Measurements from ENCODE around the gene IFT43.
A peak's percentile ranks its signal among the peaks of the same experiment; 100 is the strongest.
"Not testable (repeated sequence)": the region's sequence is repeated elsewhere in the genome, so short reads cannot be mapped to it uniquely, and the experiment has no call there.

The IFT43 gene

DNA sequence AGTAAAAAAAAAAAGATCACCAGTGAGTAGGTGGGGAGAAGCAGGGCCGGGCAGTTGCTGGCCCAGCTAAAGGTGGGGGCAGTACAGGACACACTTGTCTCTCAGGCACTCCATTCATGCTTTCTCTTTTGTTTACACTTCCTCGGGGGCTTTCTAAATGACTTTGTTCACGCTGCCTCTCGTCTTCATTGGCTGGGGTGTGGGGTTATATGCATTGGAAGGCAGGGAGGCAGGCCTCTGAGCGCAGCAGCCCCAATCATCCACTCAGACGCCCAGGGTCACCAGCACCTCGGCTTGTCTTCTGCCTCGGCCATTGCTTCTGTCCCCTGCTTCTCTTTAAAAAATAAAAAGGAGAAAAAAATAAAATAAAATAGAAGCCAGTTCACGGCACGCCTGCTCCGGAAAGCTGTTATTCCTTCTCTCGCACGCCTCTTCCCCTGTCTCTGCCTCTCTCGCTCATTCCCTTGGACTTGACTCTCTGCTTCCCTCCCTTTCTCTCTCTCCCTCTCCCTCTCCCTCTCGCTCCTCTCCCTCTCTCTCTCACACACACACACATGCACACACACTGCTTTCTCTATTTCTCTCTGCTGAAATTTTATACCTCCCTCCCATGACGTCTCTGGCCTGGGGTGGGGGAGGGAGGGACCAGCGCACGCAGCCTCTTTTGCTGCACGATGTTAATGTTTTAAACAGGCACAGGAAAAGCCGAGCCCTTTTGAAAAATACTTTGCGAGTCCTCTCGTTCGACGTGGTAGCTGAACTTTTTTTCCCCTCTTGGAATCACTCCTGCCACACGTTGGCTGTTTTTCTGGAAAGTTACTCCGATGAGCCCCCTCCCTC is 3.9 kb upstream of the IFT43 start, which contains the start of gene TGFB3:
TSS of gene TGFB3 (minus strand) at position 570 of the 840 bp plus-strand sequence. CDS start 1,102 bp downstream, outside the sequence.
- DNase-seq: peak; percentile 72

DNA sequence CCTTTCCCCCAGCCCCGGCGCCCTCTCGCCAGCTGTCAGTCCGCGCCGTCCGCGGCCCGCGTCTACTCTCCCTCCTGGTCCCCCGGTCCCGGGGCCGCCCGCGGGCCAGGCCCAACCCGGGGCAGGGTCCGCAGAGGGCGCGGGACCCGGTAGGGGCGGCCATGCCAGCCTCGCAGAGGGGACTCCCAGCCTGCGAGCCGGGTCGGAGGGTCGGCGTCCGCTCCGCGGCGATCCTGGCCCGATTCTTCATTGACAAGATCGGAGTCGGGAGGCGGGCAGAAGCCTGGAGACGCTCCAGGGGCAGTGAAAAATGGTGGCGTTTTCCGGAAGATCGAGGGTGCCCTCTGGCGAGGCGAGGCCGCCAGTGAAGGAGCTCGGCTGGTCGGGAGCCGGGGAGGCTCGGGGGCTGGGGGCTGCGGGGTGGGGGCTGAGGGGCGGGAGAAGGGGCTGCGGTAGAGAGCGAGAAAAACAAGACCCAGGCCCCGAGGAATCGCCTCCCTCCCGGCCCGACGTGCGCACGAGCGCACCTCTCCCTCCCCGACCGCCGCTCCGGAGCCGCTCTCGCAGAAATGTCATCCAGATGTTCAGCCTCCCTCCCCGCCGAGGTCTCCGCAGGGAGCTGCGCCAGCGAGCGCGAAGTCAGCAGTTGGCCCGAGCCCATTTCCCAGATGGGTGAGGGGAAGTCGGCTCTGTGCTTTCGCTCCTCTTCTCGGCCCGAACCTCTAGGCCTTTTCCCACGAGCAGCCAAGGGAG is 3.1 kb upstream of the IFT43 start:
- peak; percentile 82 for DNase-seq

DNA sequence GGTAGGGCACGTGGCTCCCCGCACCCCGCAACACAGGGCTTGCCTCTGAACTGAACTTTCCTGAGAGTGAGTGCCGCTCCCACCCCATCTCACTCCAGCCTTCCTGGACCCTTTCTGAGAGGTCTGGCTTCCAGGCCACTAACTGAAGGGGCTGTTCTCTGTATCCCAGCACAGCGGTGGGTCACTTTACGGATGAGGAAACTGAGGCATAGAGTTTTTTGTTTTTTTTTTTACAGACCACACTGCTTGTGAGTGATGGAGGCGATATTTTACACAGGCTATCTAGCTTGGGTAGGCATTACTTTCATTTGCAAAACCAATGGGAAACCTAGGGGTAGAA is 2.6 kb upstream of the IFT43 start:
- DNase-seq: no peak

DNA sequence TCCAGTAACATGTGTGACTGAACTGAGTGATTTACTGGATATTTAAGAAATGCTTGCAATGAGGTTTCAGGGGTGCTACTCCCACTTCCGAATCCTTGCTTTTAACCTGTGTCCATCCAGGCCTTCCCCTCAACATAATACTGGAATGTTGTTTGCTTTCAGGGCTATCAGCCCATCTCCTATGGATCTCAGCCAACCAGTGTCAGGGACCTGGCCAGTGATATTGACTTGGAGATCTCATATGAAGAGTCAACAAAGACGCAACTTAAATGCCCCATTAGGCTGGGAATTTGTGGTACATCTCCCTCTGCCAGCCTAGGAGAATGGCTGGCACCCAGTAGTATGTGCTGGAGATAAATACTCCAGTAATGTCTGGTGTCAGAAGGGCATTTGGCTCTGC is 889 bp upstream of the IFT43 start:
- DNase-seq: no peak

DNA sequence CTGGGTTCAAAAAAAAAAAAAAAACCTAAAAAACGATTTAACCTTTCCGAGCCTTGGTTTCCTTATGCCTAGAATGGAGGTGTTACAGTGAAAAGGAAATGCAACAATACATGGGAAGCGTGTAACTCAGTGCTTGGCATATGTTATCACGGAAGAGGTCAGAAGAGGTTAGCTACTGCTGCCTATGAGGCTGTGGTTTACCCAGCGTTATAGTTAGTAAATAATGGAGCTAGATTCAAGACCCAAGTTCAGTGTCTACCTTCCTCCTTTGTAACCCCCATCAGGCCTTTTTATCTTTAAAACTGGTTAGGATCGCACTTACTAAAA is 839 bp downstream of the IFT43 start:
- no peak for DNase-seq

DNA sequence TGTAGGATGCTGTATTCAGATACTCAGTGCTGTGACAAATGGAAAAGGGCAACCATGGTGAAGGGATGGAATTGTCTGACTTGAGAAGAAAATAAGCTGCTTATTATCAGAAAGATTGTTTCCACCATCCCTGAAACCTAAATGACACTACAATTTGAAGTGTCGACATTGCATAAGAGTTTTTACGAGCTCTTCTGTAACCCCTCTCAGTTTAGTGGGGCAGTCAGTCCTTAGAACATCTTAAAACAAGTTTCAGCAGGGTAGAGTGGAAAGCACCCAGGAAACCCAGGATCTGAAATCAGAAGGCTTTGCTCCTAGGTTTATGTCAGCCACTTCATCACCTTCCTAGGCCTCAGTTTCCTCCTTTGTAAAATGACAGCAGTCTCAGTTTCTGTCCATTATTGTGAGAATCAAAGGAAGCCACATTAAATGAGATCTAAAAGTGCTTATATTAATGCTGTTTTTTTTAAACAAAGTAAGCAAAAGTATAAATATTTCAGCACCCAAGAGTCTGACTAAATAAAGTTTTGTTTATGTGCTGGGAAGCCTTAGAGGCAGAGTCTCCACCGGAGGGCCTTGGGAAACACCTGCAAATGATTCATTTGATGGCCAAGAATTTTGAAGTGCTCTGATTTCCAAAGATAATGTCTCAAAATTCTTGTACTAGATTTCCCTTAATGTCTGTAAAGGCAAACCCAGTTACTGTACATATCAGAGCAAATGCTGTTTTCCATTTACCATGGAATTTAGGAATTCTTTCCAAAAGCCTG is 1.8 kb downstream of the IFT43 start:
- DNase-seq: no peak

DNA sequence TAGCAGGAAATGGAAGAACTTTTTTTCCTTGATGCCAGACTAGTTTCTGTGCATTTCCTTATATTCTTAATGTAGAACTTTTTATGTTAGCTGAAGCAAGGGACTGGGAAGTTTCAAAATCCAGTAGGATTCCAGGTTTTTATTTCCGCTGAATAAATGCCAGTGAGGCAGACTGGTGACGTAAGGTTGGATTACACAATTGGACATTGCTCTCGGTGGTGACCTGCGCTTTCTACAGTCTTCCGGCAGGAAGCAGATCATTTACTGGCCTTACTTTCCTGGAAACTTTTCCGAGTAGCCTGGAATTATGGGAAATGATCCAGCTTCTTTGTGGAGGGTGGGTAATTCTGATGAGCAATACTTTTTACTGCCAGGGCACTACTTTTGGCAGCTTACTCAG is 3.6 kb downstream of the IFT43 start:
- DNase-seq: no peak

DNA sequence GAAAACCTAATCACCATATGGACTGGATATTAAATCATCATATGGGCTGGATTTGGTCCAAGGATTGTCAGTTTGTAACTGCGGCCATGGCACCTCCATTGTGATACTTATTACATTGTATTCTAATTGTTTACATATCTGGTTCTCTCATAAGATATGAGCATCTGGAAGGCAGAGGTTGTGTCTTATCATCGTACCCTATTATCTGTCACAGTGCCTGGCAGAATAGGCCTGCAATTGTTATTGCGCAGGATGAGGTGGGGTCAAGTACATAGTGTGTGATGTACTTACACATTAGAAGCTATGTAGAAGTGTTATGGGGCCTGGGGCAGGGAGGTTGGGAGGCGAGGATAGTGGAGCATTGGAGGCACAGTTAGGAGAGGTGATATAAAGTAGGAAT is 4.7 kb downstream of the IFT43 start:
- DNase-seq: no peak

DNA sequence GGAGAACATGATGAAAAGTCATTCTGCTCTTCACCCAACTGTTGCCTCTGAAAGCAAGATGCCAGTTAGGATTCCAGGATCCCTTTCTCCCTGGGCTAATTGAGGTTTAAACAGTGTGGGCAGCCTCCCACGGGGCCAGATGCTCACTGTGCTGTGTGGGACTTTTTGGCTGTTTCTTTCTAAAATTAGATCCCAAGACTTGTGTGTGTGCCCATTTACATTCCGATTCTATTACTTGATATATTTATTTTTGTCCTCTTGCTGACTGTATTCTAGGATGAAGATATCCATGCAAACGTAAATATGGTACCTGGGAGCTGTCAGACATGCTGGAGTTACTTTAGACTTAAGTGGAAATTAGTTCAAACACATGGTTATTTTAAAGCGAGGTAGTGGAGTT is 6.2 kb downstream of the IFT43 start:
- no peak for DNase-seq

DNA sequence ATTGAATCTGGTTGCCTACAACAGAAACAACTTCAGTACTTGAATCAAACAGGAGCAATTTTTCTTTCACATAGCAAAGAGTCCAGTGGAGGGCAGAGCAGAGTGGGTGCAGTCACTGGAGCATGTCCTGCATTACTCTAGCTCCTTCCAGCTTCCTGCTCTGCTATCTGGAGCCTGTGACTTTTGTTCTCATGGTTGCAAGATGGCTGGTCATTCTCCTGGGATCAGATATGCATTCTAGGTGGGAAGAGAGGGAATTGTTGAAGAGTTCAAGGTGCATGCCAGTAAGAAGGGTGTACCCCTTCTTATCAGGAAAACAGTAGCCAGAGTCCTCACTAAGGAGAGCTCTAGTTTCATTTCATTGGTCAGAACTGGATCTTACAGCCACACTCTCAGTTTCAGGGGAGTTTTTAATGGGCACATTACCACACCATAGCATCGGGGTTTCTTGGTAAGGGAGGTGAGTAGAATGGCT is 8.0 kb downstream of the IFT43 start:
- no peak for DNase-seq

DNA sequence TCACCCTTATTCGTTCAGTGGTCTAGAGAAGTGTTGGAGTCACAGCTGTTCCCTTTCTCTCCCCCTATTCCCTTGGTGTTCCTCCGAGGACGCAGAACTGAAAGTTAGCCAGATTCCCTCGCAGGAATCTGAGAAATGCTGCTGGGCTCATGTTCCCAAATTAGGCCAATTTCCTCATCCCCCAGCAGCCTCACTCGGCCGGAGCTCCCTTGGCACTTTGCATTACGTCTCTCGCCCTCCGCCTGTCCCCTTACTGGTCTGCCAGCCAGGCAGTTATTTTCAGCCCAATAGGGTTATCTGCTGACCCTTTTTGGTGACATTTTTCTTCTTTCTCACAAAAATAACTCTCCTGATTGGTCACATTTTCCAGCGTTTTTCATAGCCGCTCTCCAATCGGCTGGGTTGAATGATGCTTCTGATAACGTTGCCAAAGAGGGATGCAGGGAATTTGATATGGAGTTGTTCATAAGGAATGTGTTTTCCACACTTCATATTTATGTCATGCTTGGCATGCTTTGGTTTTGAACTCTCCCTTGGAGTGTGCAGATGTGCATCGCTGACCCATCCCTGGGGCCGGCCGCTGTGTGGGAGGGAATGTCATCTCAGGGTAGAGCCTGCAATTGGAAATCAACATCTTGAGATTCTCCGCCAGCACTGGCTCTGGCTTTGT is 9.9 kb downstream of the IFT43 start:
- no peak for DNase-seq

DNA sequence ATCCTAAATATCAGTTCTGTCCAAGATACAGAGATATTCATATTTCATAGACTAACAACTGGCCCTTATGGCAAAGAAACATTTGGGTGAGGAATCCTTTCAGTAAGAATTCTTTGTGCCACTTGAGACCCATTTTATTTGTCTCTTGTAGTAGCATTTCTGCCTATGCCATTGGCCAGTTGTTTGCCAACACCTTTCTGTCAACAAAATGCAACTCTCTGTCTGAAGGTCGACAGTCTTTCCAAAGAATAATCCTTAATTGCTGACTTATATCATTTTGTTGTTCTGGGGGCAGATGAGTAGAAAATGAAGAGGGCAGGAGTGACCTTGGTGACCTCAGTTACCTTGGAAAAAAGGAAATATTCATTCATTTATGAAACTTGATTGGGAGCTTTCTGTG is 10.9 kb downstream of the IFT43 start:
- no peak for DNase-seq

DNA sequence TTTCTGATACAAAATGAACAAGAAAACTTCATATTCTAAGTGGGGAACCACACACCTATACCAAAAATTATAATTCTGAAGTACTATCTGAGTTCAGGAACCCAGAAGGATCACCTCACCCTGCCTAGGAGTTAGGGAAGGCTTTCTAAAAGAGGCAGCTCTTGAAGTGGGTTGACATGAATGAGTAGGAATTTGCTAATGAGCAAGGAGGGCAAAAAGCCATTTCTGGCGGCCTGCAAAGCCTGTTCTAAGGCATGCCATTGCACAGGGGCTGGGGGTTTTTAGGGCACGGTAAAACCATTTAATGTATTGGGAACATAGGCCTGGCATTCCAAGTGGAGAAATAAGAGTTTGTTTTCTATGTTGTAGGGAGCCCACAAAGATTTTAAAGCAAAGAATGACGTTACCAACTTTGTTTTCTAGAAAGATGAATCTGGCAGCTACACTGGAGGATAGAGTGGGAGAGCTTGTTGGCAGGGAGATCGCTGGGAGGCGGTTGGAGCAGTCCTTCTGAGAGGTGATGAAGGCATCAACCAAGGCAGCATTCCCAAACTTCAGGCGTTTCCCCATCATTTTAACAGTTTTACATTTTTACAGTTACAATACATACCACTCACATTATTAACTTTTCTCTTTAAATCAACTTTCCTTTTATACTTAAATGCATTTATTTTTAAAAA is 14.1 kb downstream of the IFT43 start:
- no peak for DNase-seq

DNA sequence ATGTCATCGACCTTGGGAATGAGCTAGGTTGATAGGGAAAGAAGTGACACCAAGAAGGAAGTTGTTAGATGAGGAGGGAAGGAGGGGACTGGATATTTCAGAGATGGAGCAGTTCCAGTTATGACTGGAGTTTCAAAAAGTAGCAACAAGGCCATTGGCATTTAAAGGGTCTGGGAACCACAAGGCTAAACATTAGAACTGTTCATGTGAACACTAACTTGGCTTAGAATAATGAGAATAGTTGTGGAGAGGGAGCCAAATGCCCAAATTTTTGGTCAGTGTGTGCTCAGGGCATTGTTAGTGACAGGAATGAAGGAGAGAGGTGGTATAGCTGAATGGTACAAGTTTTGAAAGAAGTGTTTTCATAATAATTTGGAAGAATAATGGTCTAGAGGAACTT is 16.8 kb downstream of the IFT43 start:
- DNase-seq: no peak

DNA sequence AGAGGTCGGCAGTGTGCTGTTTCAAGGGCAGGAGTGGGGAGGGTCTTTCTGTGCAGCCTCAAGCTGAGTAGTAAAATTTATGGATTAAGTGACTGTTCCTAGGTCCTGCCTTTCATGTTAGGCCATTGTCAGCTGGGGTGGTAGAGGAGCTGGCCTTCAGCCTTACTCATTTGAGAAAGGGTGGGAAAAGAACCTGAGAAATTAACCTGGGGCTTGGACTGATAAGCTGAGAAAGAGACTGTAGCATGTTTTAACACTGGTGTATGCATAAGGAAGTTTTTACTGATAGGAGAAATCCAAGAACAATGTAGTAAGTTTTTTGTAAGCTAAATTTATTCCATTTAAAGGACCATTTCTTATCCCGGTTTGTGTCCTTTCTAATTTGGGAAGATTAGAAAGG is 20.7 kb downstream of the IFT43 start:
- no peak for DNase-seq

DNA sequence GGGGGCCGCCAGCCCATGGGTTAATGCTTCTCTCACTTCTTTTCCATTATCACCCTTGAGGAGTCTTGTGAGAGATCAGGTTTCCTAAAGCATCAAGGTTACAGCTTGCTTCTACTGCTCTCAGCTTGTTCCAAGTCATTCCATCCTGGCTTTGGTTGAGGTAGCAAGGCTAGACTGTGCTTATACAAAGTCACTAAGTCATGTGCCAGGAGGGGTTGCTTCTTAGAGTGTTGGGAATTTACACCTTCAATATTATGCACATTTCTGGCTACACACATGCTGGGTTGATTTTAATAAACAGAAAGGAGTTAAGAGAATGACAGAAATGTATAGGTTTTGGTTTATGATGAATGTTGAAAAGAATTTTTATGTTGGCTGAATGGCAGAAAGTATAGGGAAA is 21.8 kb downstream of the IFT43 start:
- no peak for DNase-seq

DNA sequence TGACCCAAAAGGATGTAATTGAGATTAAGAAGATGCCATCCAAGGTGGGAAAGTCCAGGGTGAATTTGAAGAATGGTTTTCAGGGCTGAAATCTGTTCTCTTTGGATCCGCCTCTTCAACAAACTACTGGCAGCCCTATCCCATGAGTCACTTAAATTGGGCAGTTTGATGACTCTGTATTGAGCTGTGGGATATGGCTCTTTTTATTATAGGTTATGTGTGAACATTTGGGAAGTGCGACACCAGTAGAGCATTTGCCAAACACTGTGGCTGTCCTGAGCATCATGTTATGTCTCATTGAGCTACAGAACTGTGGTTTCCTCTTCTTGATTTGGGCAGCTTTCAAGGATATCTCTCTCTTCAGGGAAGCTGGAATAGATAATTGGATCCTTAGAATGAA is 22.3 kb downstream of the IFT43 start:
- DNase-seq: no peak

DNA sequence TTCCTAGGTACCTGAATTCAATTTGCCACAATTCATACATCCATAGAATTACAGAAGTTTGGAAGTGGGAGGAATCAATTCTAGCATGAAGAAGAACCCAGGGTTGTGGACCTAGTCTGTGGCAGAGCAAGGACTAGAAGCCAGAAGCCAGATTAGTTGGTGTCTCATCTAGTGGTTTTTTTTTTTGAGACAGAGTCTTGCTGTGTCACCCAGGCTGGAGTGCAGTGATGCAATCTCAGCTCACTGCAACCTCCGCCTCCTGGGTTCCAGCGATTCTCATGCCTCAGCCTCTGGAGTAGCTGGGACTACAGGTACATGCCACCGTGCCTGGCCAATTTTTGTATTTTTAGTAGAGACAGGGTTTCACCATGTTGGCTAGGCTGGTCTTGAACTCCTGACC is 24.1 kb downstream of the IFT43 start:
- not testable (repeated sequence) for DNase-seq

DNA sequence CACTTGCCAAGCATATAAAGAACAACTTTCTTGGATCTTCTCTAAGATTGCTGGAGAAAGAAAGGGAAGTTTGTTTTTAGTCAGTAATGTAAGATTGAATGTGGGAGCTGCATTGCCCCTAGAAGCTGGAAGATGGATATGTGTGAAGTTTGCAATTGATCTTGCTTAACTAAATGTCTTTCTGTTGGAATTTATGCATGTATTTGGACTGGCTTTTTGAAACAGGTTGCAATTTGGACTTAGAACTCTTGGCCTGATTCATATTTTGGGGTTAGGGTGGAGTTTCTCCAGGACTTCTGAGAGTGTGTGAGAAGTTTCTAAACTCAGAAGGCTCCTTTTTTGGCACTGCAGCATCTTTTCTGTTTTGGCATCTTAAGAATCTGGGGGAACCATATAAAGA is 26.4 kb downstream of the IFT43 start:
- DNase-seq: no peak

DNA sequence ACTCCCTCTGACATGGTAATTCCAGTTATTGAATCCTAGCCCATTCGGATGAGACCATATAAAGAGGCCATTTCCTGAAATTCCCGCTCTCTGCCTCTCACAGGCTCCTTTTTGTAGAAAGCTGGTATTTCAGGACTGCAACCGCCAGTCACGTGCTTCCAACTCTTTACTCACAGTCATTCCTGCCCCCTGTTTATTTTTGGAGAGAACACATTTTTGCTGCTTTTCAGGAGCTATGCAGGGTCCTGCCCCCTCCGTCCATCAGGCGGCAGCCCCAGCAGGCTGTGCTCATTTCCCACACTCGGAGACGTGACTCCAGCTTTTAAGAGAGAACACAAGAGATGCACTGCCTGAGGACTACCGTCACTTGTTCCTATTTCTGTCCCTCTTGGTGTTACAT is 26.8 kb downstream of the IFT43 start:
- no peak for DNase-seq

DNA sequence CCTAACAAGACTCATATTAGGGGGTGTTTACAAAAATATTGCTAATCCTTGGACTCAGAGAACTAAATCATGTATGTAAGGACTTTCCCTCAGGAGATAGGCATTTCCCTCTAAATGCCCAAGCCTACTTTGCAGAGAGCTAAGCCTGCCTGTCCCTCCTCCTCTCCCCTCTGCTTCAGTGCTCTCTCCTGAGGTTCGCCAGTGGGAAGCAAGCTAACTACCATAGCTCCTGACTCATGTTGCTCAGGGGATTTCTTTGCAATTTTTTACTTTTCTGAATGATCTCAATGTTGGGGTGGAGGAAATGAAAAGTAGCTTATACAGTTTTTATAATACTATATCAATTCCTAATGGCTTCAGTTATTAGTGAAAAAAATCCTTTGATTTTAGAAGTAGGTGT is 29.6 kb downstream of the IFT43 start:
- DNase-seq: no peak

DNA sequence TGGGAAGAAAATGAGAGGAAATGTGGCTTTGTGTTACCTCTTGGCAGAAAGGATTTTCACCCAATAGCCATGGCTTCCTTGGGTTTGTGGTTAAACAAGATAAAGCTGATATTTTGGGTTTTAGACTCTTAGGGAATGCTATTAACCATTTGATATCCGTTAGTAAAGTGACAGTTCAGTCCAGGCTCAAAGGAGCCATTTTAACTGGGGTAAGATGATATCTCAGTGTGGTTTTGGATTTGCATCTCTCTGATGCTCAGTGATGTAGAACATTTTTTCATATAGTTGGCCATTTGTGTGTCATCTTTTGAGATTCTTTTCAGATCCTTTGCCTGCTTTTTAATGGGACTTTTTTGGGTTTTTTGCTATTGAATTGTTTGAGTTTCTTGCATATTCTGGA is 30.1 kb downstream of the IFT43 start:
- no peak for DNase-seq

DNA sequence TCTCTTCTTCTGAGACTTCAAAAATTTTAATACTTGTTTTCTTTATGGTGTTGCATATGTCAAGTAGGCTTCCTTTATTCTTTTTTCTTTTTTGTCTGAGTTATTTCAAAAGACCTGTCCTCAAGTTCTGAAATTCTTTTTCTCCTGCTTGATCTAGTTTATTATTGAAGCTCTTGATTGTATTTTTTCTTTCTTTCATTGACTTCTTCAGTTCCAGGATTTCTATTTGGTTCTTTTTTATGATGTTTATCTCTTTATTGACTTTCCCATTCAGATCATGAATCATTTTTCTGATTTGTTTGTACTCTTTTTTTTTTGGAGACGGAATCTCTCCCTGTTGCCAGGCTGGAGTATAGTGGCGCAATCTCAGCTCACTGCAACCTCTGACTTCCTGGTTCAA is 34.1 kb downstream of the IFT43 start:
- DNase-seq: no peak

Data from CD4-positive, alpha-beta T cell treated with Interleukin-12 subunit alpha and Interleukin-12 subunit beta, for 1 hour (primary cell).